NCI-H345 treated with DMSO at 0.1 percent for 48 hours (cell line): ENCODE results near the gene NFIA.

Experiments used
- DNase-seq: peaks from one replicate; lab custom pipeline; 2025; ENCODE audit not compliant: unreplicated experiment; lab: John Stamatoyannopoulos, UW

NFIA gene

DNA sequence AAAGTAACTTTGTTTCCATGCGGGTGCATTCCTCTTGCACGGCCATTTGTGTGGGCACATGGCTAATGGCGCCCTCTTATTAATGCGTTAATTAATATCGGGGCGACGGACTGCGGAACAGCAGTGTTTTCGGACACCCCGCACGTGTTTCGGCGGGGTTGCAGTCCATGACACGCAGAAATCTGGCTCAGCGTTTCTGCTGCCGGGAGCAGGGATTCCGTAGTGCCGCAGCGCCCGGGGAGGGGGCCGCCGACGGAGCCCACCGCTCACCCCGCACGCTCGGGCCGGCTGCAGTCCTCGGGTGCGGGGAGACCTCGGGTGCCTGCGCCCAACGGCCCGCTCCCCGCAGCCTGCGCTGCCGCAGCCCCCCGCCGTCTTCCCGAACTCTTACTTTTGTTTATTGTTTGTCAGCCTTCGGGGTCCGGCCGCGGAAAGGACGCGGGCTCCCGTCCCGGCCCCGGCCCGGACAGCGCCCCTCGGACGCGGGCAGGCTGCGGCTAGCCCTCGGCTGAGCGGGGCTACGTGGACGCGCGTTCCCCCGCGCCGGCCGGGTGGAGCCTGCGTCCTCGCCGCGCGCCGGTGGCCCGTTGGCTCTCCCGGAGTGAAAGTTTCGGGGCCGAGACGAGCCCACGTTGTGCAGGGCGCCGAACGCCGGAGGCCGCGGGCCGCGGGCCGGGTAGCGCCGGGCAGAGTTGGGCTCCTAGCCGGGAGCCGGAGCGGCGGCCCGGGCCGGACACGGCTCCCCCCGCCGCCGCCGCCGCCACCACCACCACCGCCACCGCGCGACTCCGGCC is 849 bp downstream of the NFIA start:
- no peak for DNase-seq

DNA sequence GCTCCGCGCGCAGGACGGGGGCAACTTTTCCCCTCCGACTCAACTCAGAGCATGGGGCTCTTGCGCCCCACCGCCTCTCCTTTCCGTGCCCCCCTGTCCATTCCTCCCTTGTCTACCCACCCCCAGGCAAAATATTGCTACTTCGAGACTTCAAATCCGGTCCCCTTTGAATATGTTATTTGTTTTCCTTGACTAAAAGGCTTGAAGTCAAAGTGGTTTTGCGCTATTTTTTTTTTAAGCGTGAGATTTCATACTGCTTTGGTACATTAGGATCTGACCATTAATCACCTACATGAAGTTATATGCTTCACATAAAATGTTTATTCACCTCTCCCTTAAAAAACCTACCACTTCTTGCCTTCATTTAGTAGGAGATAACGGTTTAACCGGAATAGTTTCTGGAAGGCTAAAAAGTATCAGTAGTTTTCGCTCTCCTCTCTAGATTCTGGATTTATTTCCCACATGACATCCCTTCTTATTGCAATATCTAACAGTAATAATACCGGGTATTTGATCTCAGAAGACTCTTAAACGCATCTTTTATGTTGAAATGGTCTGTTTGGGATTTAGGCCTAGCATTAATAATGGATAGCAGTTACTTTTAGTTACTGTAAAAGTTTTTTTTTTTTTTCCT is 1.6 kb downstream of the NFIA start:
- no peak for DNase-seq

DNA sequence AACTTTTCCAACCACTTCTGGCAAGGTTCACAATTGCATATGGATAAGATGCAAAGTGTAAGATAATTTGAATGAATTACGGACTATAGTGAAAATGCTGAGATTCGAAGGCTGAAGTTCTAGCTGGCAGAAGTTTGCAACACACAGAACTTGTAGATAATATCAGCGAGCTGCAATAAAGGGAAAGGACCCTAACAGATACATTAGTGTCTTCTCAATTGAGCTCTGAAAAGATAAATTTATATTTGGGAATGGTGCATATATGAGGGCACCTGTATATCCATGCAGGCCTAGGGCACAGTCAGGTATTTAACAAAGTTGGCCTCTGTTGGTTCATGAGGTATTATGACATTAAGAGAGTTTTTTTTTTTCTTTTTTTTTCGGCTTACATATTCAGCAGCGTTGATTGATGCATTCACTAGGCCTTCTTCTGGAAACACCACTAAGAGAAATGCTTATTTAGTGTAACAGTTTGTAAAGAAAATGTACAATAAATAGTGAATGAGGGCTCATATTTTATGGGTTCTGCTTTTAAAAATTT is 2.2 kb downstream of the NFIA start:
- DNase-seq, result no peak

DNA sequence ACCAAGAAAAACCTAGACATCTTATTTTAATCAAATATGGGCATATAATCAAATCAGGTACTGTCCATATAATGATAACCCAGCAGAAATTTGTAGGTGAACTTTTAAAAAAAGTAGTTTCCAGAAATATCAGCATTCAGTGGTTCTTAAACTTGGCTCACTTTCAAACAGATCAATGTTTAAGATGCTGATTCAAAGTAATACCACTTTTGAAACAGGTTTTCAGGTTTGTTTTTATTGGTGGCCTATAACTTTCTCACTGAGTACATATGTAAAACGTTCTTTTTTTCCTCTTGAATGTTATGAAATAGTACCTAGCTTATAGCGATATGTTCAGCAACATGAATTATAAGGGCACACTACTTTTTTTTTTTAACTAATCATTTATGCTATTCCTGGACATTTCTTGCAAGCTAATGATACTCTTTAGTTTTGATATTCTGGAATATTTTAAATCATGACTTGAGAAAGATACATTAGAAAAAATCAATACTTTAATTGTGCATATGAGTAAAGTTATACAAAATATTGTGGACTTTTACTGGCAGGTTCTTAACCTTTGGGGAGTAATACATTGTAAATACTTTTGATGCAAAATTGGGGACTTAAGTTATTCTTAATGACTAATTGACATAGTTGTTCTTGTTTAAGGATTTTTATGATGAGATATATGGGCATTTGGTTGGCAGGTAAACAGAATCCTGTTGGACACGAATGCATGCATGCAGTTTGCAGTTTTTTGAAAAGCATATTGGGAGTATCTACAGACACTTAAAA is 3.0 kb downstream of the NFIA start:
- no peak for DNase-seq

- no peak for DNase-seq
Measured at GRCh38 chr1:61085983-61086644, 3.8 kb downstream of the NFIA start.

- DNase-seq, result no peak
Measured at GRCh38 chr1:61087571-61087970, 5.2 kb downstream of the NFIA start.

GRCh38 chr1:61088163-61088974 is 6.0 kb downstream of the NFIA start:
- DNase-seq, result no peak

- no peak for DNase-seq
Measured at GRCh38 chr1:61089338-61089737, 7.0 kb downstream of the NFIA start.

- DNase-seq, result no peak
Measured at GRCh38 chr1:61089741-61090140, 7.4 kb downstream of the NFIA start.

GRCh38 chr1:61090546-61091202 is 8.3 kb downstream of the NFIA start:
- no peak for DNase-seq

DNA sequence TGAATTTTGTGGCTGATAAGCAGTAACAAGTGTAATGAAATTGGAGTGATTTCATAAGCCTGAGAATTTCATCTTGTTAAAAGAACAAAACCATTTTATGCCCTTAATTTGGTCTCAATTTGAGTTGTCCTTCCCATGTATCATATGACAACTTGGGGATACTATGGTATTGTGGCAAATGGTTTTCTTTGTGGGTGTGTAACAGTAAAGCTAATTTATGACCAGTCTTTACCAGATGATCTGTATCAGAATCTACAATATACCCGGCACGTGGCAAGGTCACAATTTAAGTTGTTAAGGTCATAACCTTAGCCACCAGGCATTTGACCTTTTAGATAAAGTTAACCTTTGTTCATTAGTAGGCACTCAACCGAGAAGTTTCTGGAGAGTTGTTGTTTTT is 9.1 kb downstream of the NFIA start:
- DNase-seq, result no peak

GRCh38 chr1:61092642-61093041 is 10.3 kb downstream of the NFIA start:
- no peak for DNase-seq

GRCh38 chr1:61093525-61094137 is 11.3 kb downstream of the NFIA start:
- DNase-seq, result no peak

DNA sequence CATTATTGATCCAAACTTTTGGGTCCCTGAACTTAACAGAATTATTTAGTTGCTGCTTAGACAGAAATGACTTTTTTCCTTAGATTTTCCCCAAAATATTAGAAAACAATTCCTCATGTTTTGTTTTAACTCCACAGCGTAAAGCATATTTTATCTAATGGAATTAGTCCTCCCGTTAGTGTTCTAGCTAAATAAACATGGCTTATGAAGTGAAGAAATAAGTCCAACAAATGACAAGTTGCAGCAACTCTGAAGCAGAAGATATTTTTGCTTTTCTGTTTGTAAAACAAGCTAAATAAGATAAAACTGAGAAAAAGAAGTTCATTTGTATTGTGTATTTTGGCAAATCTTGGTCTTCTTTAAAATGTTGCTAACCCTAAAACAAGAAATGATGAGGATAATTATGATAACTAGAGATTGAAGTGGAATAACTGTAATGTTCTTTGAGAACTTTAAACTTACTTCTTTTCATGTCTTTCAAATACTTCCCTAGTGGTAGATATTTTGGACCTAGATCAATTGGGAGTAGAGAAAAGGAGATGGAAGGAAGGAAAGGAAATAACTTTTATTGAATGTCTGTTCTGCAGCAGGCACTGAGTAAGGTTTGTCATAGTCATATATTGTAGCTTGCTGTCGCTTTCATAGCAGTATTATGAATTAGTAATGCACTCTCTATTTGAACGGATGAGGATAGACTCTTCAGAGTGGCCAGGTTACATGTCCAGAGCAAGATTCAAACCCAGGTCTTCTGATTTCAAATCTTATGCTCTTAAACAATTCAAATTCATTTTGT is 12.5 kb downstream of the NFIA start:
- no peak for DNase-seq

GRCh38 chr1:61095470-61095812 is 13.1 kb downstream of the NFIA start:
- DNase-seq, result no peak

GRCh38 chr1:61097317-61097716 is 15.0 kb downstream of the NFIA start:
- no peak for DNase-seq

GRCh38 chr1:61097722-61098121 is 15.4 kb downstream of the NFIA start:
- DNase-seq, result no peak

- no peak for DNase-seq
Measured at GRCh38 chr1:61098333-61098732, 16.0 kb downstream of the NFIA start.
